H1 (cell line): ENCODE data around the gene MYLK. TPM values are rescaled to one million over a fixed set of nuclear protein-coding genes. Genes with fewer than 3 reads are reported as not detected.

Experiments
- CTCF ChIA-PET: fragments of 300-600 bp; sonication (Branson Sonifier 250); formaldehyde crosslinking; loops from one replicate; lab custom pipeline; 2021; ENCODE audit not compliant: partially characterized antibody; lab: Charles Lee
- POLR2A ChIA-PET: fragments of 300-600 bp; sonication (Branson Sonifier 250); formaldehyde crosslinking; loops from one replicate; lab custom pipeline; 2021; ENCODE audit warnings: inconsistent platforms; ENCODE audit not compliant: partially characterized antibody; lab: Charles Lee
- DNase-seq, 2 experiments: peaks; one replicate each; pipeline versions ENCODE4 v3.0.0 to v3.0.0-alpha.2; 2010 to 2022; ENCODE audit warnings: low spot score in 2 of 2, low read depth in 1 of 2, mixed read lengths in 1 of 2
- FAIRE-seq: peaks from 2 replicates; lab custom pipeline; 2011; peaks lifted over from hg19 to GRCh38; lab: Jason Lieb, UNC
- H2AFZ ChIP-seq: 2 replicates; pipeline ENCODE4 v1.8.1; 2012; ENCODE audit warnings: low read length, inconsistent platforms
- H2AK5ac ChIP-seq: 2 replicates; pipeline ENCODE4 v1.6.1; 2013; ENCODE audit warnings: low read depth, low read length
- H2BK120ac ChIP-seq: replicated peaks from 2 replicates; pipeline ENCODE3; 2013; ENCODE audit warnings: low read depth, low read length, inconsistent platforms
- H2BK12ac ChIP-seq: 2 replicates; pipeline ENCODE4 v1.6.1; 2013; ENCODE audit warnings: low read depth, low read length
- H2BK15ac ChIP-seq: 2 replicates; pipeline ENCODE4 v1.6.1; 2013; ENCODE audit warnings: low read length
- H2BK20ac ChIP-seq: 2 replicates; pipeline ENCODE4 v1.6.1; 2013; ENCODE audit warnings: low read length
- H2BK5ac ChIP-seq: 2 replicates; pipeline ENCODE4 v1.6.1; 2013; ENCODE audit warnings: low read depth, low read length
- H3K14ac ChIP-seq: 2 replicates; pipeline ENCODE4 v1.6.1; 2013; ENCODE audit warnings: inconsistent platforms; ENCODE audit not compliant: insufficient read length
- H3K18ac ChIP-seq: 2 replicates; pipeline ENCODE4 v1.6.1; 2013; ENCODE audit warnings: low read length; ENCODE audit errors: extremely low read depth
- H3K23ac ChIP-seq: 2 replicates; pipeline ENCODE4 v1.6.1; 2013; ENCODE audit warnings: inconsistent platforms; ENCODE audit not compliant: insufficient read length
- H3K23me2 ChIP-seq: 2 replicates; pipeline ENCODE4 v1.6.1; 2013; ENCODE audit warnings: low read depth, low read length
- H3K27ac ChIP-seq: 2 replicates; pipeline ENCODE4 v1.6.1; 2011; ENCODE audit warnings: low read depth, low read length, inconsistent platforms
- H3K27me3 ChIP-seq, 4 experiments: replicated peaks in 1 of 4; 1 replicate in 1 of 4; 2 replicates in 3 of 4; pipeline versions ENCODE4 v1.6.1 to v1.8.1; 2011 to 2013; ENCODE audit warnings: low read length in 3 of 4, mild to moderate bottlenecking in 3 of 4, inconsistent platforms in 2 of 4, mixed read lengths in 2 of 4, moderate library complexity in 1 of 4; ENCODE audit not compliant: control insufficient read depth in 3 of 4, insufficient read depth in 3 of 4; ENCODE audit errors: extremely low read depth in 1 of 4
- H3K36me3 ChIP-seq, 4 experiments: 2 replicates each; pipeline versions ENCODE4 v1.6.1 to v1.8.1; 2011 to 2013; ENCODE audit warnings: mild to moderate bottlenecking in 4 of 4, low read length in 3 of 4, moderate library complexity in 2 of 4, control low read depth in 1 of 4, inconsistent platforms in 1 of 4; ENCODE audit not compliant: insufficient read depth in 4 of 4, control insufficient read depth in 2 of 4
- H3K4ac ChIP-seq: replicated peaks from 2 replicates; pipeline ENCODE3; 2013; ENCODE audit warnings: low read length, low read depth, mixed read lengths, inconsistent platforms; ENCODE audit not compliant: insufficient read length
- H3K4me1 ChIP-seq, 4 experiments: replicated peaks in 1 of 4; 1 replicate in 1 of 4; 2 replicates in 3 of 4; pipeline versions ENCODE4 v1.6.1 to v1.8.1; 2011 to 2013; ENCODE audit warnings: low read length in 3 of 4, inconsistent platforms in 2 of 4, mixed read lengths in 1 of 4; ENCODE audit not compliant: insufficient read depth in 4 of 4, control insufficient read depth in 3 of 4
- H3K4me2 ChIP-seq, 2 experiments: 2 replicates each; pipeline versions ENCODE4 v1.6.1 to v1.8.1; 2011 to 2013; ENCODE audit warnings: low read depth in 2 of 2, low read length in 2 of 2, control low read depth in 1 of 2, inconsistent platforms in 1 of 2, mild to moderate bottlenecking in 1 of 2; ENCODE audit not compliant: insufficient read depth in 1 of 2
- H3K4me3 ChIP-seq, 4 experiments: fragments of 200-600, 300-600 bp in 1 of 4; sonication (generic), shearing (Covaris generic), sonication (Bioruptor Twin) in 1 of 4; 2 replicates each; pipeline versions ENCODE4 v1.5.1 to v1.8.1; 2011 to 2016; ENCODE audit warnings: low read length in 4 of 4, low read depth in 3 of 4, control low read depth in 2 of 4, inconsistent platforms in 2 of 4, mild to moderate bottlenecking in 2 of 4, mixed read lengths in 1 of 4, moderate library complexity in 1 of 4; ENCODE audit not compliant: insufficient read depth in 2 of 4; ENCODE audit errors: extremely low read depth in 1 of 4
- H3K56ac ChIP-seq: replicated peaks from 2 replicates; pipeline ENCODE3; 2013; ENCODE audit warnings: low read depth, mild to moderate bottlenecking, mixed read lengths, low read length, inconsistent platforms; ENCODE audit not compliant: insufficient read length
- H3K79me1 ChIP-seq: 2 replicates; pipeline ENCODE4 v1.6.1; 2013; ENCODE audit warnings: low read depth, low read length, control low read depth
- H3K79me2 ChIP-seq, 2 experiments: 2 replicates each; pipeline versions ENCODE4 v1.6.1 to v1.8.1; 2012 to 2013; ENCODE audit warnings: low read length in 2 of 2, mild to moderate bottlenecking in 2 of 2, inconsistent platforms in 1 of 2; ENCODE audit not compliant: insufficient read depth in 2 of 2, control insufficient read depth in 1 of 2
- H3K9ac ChIP-seq, 4 experiments: replicated peaks in 1 of 4; 1 replicate in 1 of 4; 2 replicates in 3 of 4; pipeline versions ENCODE4 v1.6.1 to v1.8.1; 2011 to 2013; ENCODE audit warnings: low read depth in 3 of 4, low read length in 3 of 4, control low read depth in 2 of 4, mild to moderate bottlenecking in 2 of 4, moderate library complexity in 2 of 4, inconsistent platforms in 1 of 4; ENCODE audit errors: extremely low read depth in 1 of 4
- H3K9me3 ChIP-seq, 2 experiments: 2 replicates each; pipeline versions ENCODE4 v1.6.1 to v1.8.1; 2012 to 2013; ENCODE audit warnings: mild to moderate bottlenecking in 2 of 2, moderate library complexity in 2 of 2, control low read depth in 1 of 2, inconsistent platforms in 1 of 2, low read depth in 1 of 2, low read length in 1 of 2, mixed read lengths in 1 of 2; ENCODE audit not compliant: insufficient read depth in 2 of 2
- H4K20me1 ChIP-seq, 2 experiments: replicated peaks in 1 of 2; 2 replicates each; pipeline versions ENCODE3 to v1.8.1; 2011 to 2013; ENCODE audit warnings: inconsistent platforms in 2 of 2, low read length in 2 of 2, mild to moderate bottlenecking in 1 of 2; ENCODE audit not compliant: insufficient read depth in 2 of 2, control insufficient read depth in 1 of 2
- H4K5ac ChIP-seq: 2 replicates; pipeline ENCODE4 v1.6.1; 2013; ENCODE audit warnings: low read length, low read depth, mixed read lengths, inconsistent platforms; ENCODE audit not compliant: insufficient read length
- H4K8ac ChIP-seq: 2 replicates; pipeline ENCODE4 v1.8.0; 2013; ENCODE audit warnings: mild to moderate bottlenecking, moderate library complexity, low read length, inconsistent platforms; ENCODE audit not compliant: insufficient read depth; ENCODE audit errors: extremely low read depth
- H4K91ac ChIP-seq: replicated peaks from 2 replicates; pipeline ENCODE3; 2013; ENCODE audit warnings: low read length, mixed read lengths, inconsistent platforms; ENCODE audit not compliant: insufficient read length
- NANOG ChIP-seq: IDR thresholded peaks from 2 replicates; pipeline ENCODE4 v1.6.1; 2011; ENCODE audit warnings: low read length, low read depth, mild to moderate bottlenecking, inconsistent platforms; ENCODE audit not compliant: insufficient read depth, poor library complexity, severe bottlenecking
- polyA plus RNA-seq, 7 experiments: library from polyadenylated mRNA; depleted of rRNA in 3 of 7; stranded (reverse) in 5 of 7; unstranded in 2 of 7; fragments of >200 nt in 5 of 7; fragments of 200-250 nt in 2 of 7; gene quantifications; 1 replicate in 5 of 7; 2 replicates in 1 of 7; 4 replicates in 1 of 7; pipeline versions ENCODE4 v1.2.1 to v1.2.3, GENCODE V29; 2011 to 2013; ENCODE audit warnings: missing spikeins in 2 of 7, mixed read lengths in 2 of 7
- total RNA-seq: library from RNA; stranded (reverse); fragmentation: NEBNext Ultra II Directional; extraction: Animal tissue kit (Norgen Biotek cat#: 25700); gene quantifications from 2 replicates; pipeline ENCODE4 v1.2.1, GENCODE V29; 2021

Gene MYLK
- total and polyA plus RNA-seq, 2 of the 8 experiments (the other 6 are each of a cell fraction or from before 2014, with no cell fraction given) = 11.6 to 21.3 TPM

GRCh38 chr3:123664753-123665152 lies 219.4 kb downstream of the MYLK start:
- no peak overlapping the region for H3K4me3 ChIP-seq
- no peak overlapping the region for H2AK5ac ChIP-seq
- no peaks in the 10 kb centered on the region for H3K9me3 ChIP-seq
- H4K91ac ChIP-seq = no peak overlapping the region
- FAIRE-seq (no peak), DNase-seq (no peak)
- no peaks in the 10 kb centered on the region for H3K23me2 ChIP-seq
- no peak overlapping the region for H3K18ac ChIP-seq
- H2BK5ac ChIP-seq = no peak overlapping the region
- H3K4me2 ChIP-seq = no peak overlapping the region
- no peak overlapping the region for H2BK20ac ChIP-seq
- no peaks in the 10 kb centered on the region for H3K4me1 ChIP-seq
- no peaks in the 10 kb centered on the region for H3K79me2 ChIP-seq
- H2BK15ac ChIP-seq = no peak overlapping the region
- H3K14ac ChIP-seq = no peak overlapping the region
- H3K4ac ChIP-seq = no peak overlapping the region
- H3K27ac ChIP-seq = no peak overlapping the region
- H2AFZ ChIP-seq = no peak overlapping the region
- H3K27me3 ChIP-seq = no peaks in the 10 kb centered on the region
- no peak overlapping the region for H3K23ac ChIP-seq
- no peaks in the 10 kb centered on the region for H3K79me1 ChIP-seq
- POLR2A ChIA-PET = no interaction called here
- H4K20me1 ChIP-seq = peaks cover 0 to 2% of the 10 kb centered on the region in 2 experiments
- no peaks in the 10 kb centered on the region; a peak in 1 of 8 replicates for H3K36me3 ChIP-seq
- H2BK120ac ChIP-seq = no peak overlapping the region
- no peak overlapping the region for H4K5ac ChIP-seq
- no peak overlapping the region for H2BK12ac ChIP-seq
- CTCF ChIA-PET = interaction anchor here (1.2 to 32.0 kb wide), 4 partner anchors 17 to 59 kb away, joined by 7 to 1463 read pairs (median 183); no protein-coding TSS in a partner anchor
- no peak overlapping the region for H4K8ac ChIP-seq
- no peak overlapping the region for H3K56ac ChIP-seq
- H3K9ac ChIP-seq = no peak overlapping the region
- TF ChIP-seq NANOG = no peak
